Activated CD4-positive, alpha-beta T cell treated with anti-CD3 and anti-CD28 coated beads, Interleukin-2, Interleukin-4, amounts not matched to agents 100 ng/mL and 50 ng/mL, durations not matched to agents 16 hours and 8 hours (primary cell): ENCODE data around the gene SLC22A5.
"Not testable (repeated sequence)": the region's sequence is repeated elsewhere in the genome, so short reads cannot be mapped to it uniquely, and the experiment has no call there.

Experiments
- DNase-seq: peaks from one replicate; pipeline ENCODE4 v3.0.0-alpha.2; 2020; ENCODE audit warnings: low spot score

The SLC22A5 gene

GRCh38 chr5:132388244-132389050, 18.9 kb downstream of the SLC22A5 start:
- no peak for DNase-seq

GRCh38 chr5:132389051-132389331, 19.5 kb downstream of the SLC22A5 start:
- no peak for DNase-seq

- DNase-seq, result peak; percentile 26
These were observed 20.2 kb downstream of the SLC22A5 start for GRCh38 chr5:132389585-132390286.

- DNase-seq, result no peak
These were observed 21.7 kb downstream of the SLC22A5 start for GRCh38 chr5:132391247-132391646.

GRCh38 chr5:132391870-132392269, 22.4 kb downstream of the SLC22A5 start:
- DNase-seq, result no peak

GRCh38 chr5:132392411-132392810, 22.9 kb downstream of the SLC22A5 start:
- no peak for DNase-seq

GRCh38 chr5:132392978-132393825, 23.7 kb downstream of the SLC22A5 start:
- DNase-seq, result no peak

- no peak for DNase-seq
These were observed 25.3 kb downstream of the SLC22A5 start for GRCh38 chr5:132394667-132395259.

GRCh38 chr5:132396589-132397031, 27.1 kb downstream of the SLC22A5 start:
- no peak for DNase-seq

GRCh38 chr5:132397224-132397623, 27.7 kb downstream of the SLC22A5 start:
- no peak for DNase-seq

- not testable (repeated sequence) for DNase-seq
These were observed 28.6 kb downstream of the SLC22A5 start for GRCh38 chr5:132397936-132398675.

- not testable (repeated sequence) for DNase-seq
These were observed 34.5 kb downstream of the SLC22A5 start for GRCh38 chr5:132404041-132404440.

GRCh38 chr5:132405646-132406045, 36.1 kb downstream of the SLC22A5 start:
- DNase-seq, result no peak

GRCh38 chr5:132406144-132406783, 36.8 kb downstream of the SLC22A5 start:
- DNase-seq, result no peak

GRCh38 chr5:132407970-132408369, 38.5 kb downstream of the SLC22A5 start:
- no peak for DNase-seq

- no peak for DNase-seq
These were observed 38.9 kb downstream of the SLC22A5 start for GRCh38 chr5:132408456-132408855.

- no peak for DNase-seq
These were observed 39.5 kb downstream of the SLC22A5 start for GRCh38 chr5:132408965-132409364.

GRCh38 chr5:132410451-132411303, 41.2 kb downstream of the SLC22A5 start:
- peak; percentile 87 for DNase-seq

- DNase-seq, result peak; percentile 33
These were observed 41.9 kb downstream of the SLC22A5 start for GRCh38 chr5:132411304-132412013.
